Measurements from ENCODE around the gene TSHR.
"Not testable (repeated sequence)": the region's sequence is repeated elsewhere in the genome, so short reads cannot be mapped to it uniquely, and the experiment has no call there.

The TSHR gene

DNA sequence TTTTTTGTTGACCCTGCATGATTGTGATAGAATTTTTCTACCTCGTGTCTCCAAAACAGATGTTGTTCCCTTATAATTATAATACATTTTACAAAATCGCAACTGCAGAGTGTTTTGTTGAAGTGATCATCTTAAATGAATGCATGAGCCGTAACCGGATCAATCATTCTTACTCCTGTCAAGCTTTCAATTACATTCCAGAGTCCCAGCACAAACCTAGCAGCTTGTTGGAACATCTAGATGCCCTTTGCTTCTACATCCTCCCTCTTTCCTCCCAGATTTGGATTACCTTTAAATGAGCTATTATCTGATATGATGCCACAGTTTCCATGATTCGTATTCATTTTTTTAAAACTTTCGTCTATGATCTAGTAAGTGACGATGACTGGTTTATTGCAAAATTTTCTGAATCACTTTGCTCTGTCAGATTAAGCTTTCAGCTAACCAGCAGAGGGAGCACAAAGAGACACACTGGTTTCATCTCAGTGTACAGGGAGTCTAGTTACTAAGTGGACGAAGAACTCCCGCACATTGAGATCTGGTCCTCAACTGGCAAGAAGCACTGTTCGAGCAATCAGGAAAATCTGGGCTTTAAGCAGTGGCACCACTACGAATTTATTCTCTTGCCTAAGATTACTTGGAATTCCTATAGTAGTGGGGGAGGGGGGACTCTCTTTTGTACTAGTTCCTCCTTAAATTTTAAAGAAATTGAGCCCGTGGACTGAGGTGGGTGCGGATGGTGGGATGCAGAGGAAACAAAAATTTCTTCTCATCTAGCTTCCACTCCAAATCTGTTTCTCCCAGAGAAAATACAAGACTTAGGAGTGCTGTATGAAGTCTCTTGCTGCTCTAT lies 40.9 kb downstream of the TSHR start:
- no peaks in the 10 kb centered on the region for H3K9me3 Mint-ChIP-seq
- DNase-seq, result no peak
- peaks cover 46% of the 10 kb centered on the region for H3K27me3 Mint-ChIP-seq
- no peak overlapping the region for H3K4me3 Mint-ChIP-seq
- no peak overlapping the region for H3K27ac Mint-ChIP-seq
- no peaks in the 10 kb centered on the region for H3K36me3 Mint-ChIP-seq (ENCODE audit: low read depth)
- peaks cover 9% of the 10 kb centered on the region for H3K4me1 Mint-ChIP-seq (ENCODE audit: low read depth)

DNA sequence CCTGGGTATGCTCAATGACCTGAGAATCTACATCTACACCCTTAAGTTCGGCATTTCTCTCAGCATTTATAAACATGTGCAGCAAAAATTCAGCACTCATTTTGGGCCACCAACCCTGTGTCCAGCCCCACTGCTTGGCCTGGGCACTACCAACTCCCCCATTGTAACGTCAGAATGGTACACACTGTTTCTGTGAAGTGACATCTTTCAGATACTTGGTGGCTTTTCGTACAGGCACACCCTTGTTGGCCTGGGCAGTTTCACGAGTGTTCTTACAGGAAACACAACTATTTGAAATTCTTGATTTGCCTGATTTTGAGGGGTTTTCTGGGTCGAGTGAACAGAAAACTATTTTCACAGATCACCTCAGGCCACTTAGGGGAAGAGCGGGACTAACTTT lies 46.0 kb downstream of the TSHR start:
- Mint-ChIP-seq H3K36me3 (ENCODE audit: low read depth) (no peaks in the 10 kb centered on the region), H3K27me3 (peaks cover 27% of the 10 kb centered on the region), H3K27ac (no peak overlapping the region), H3K4me1 (ENCODE audit: low read depth) (peaks cover 3% of the 10 kb centered on the region), H3K9me3 (no peaks in the 10 kb centered on the region), H3K4me3 (no peak overlapping the region)
- DNase-seq, result no peak

DNA sequence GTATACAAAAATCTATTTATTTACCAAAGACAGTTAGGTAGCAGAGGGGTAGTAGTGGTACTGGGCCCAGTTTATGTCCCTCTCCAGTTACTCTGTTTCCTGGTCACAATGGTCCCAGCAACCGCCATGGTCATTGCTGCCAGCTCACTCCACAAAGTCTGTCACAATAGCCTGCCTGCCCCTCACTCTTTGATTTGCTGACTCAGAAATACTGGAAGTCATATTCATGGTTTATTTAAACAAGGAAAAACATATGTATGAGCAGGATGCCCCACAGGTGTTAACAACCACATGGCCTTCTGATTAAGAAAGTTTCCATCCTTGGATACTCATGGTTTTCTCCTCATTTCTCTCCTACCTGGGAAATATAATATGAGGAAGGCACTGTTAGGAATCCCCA lies 49.2 kb downstream of the TSHR start:
- DNase-seq, result no peak
- Mint-ChIP-seq H3K9me3 (no peaks in the 10 kb centered on the region), H3K36me3 (ENCODE audit: low read depth) (no peaks in the 10 kb centered on the region), H3K4me1 (ENCODE audit: low read depth) (no peaks in the 10 kb centered on the region), H3K27ac (no peak overlapping the region), H3K4me3 (no peak overlapping the region), H3K27me3 (peaks cover 4% of the 10 kb centered on the region)

DNA sequence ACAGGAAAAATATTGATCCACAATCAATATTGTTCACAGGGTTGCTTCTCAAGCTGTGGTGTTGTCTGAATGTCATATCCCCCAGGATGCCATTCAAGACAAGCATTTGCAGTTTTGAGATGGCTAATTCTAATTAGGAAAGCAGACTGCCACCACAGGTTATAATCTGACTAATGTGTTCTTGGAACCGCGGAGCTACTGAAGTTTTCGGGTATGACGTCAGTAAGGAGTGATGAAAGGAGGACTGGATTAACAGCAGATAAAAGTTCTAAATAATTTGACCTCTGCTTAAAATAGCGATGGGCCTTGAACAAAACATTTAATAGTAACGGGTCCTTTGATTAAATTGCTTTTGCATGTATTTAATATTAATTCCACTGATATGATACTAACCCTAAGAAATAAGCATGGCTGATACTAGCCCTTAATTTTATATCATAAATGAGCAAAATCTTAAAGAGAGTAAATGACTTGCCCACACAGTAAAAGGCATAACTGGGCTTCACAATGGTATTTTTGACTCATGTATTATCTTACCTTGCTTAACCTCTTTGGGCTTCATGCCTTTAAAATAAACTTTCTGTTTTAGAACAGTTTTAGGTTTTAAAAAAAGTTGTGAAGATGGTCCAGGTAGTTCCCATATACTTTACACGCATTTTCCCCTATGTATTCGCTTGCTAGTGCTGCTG lies 50.3 kb downstream of the TSHR start:
- no peak overlapping the region for H3K27ac Mint-ChIP-seq

DNA sequence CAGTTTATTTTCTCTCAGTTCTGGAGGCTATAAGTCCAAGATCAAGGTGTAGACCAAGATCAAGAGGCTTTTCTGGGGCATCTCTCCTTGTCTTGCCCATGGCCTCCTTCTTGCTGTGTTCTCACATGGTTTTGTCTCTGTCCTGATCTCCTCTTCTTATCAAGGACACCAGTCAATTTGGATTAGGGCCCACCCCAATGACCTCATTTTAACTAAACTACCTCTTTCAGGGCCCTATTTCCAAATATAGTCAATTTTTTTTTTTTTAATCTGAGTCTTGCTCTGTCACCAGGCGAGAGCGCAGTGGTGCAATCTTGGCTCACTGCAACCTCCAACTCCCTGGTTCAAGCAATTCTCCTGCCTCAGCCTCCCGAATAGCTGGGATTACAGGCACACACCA lies 50.8 kb downstream of the TSHR start:
- Mint-ChIP-seq H3K27ac (no peak overlapping the region), H3K9me3 (no peaks in the 10 kb centered on the region), H3K4me1 (ENCODE audit: low read depth) (no peaks in the 10 kb centered on the region), H3K36me3 (ENCODE audit: low read depth) (no peaks in the 10 kb centered on the region), H3K27me3 (peaks cover 3% of the 10 kb centered on the region), H3K4me3 (no peak overlapping the region)
- no peak for DNase-seq

More for the DNA sequence above, 50.3 kb downstream of the TSHR start:
- Mint-ChIP-seq H3K4me1 (ENCODE audit: low read depth) (no peaks in the 10 kb centered on the region), H3K27me3 (peaks cover 3% of the 10 kb centered on the region), H3K4me3 (no peak overlapping the region), H3K9me3 (no peaks in the 10 kb centered on the region), H3K36me3 (ENCODE audit: low read depth) (no peaks in the 10 kb centered on the region)
- DNase-seq, result no peak

GRCh38 chr14:81007131-81007530 lies 51.7 kb downstream of the TSHR start:
- no peak for DNase-seq
- H3K36me3 Mint-ChIP-seq (ENCODE audit: low read depth), result no peaks in the 10 kb centered on the region
- H3K27ac Mint-ChIP-seq, result no peak overlapping the region
- no peaks in the 10 kb centered on the region for H3K9me3 Mint-ChIP-seq
- H3K4me1 Mint-ChIP-seq (ENCODE audit: low read depth), result no peaks in the 10 kb centered on the region
- peaks cover 3% of the 10 kb centered on the region for H3K27me3 Mint-ChIP-seq
- H3K4me3 Mint-ChIP-seq, result no peak overlapping the region

- Mint-ChIP-seq H3K9me3 (peaks cover 4% of the 10 kb centered on the region), H3K4me1 (ENCODE audit: low read depth) (no peaks in the 10 kb centered on the region), H3K36me3 (ENCODE audit: low read depth) (no peaks in the 10 kb centered on the region), H3K4me3 (no peak overlapping the region), H3K27me3 (no peaks in the 10 kb centered on the region), H3K27ac (no peak overlapping the region)
- no peak for DNase-seq
Observed at GRCh38 chr14:81009346-81009745, 53.9 kb downstream of the TSHR start.

GRCh38 chr14:81018251-81018650 lies 62.8 kb downstream of the TSHR start:
- H3K9me3 Mint-ChIP-seq, result peaks cover 4% of the 10 kb centered on the region
- H3K27me3 Mint-ChIP-seq, result peaks cover 18% of the 10 kb centered on the region
- no peak overlapping the region for H3K27ac Mint-ChIP-seq
- H3K4me1 Mint-ChIP-seq (ENCODE audit: low read depth), result no peaks in the 10 kb centered on the region
- H3K4me3 Mint-ChIP-seq, result no peak overlapping the region
- no peaks in the 10 kb centered on the region for H3K36me3 Mint-ChIP-seq (ENCODE audit: low read depth)
- no peak for DNase-seq

GRCh38 chr14:81018684-81019083 lies 63.3 kb downstream of the TSHR start:
- H3K36me3 Mint-ChIP-seq (ENCODE audit: low read depth), result no peaks in the 10 kb centered on the region
- no peak overlapping the region for H3K4me3 Mint-ChIP-seq
- peaks cover under 1% of the 10 kb centered on the region for H3K9me3 Mint-ChIP-seq
- no peak for DNase-seq
- H3K4me1 Mint-ChIP-seq (ENCODE audit: low read depth), result no peaks in the 10 kb centered on the region
- peaks cover 18% of the 10 kb centered on the region for H3K27me3 Mint-ChIP-seq
- no peak overlapping the region for H3K27ac Mint-ChIP-seq

GRCh38 chr14:81019113-81019512 lies 63.7 kb downstream of the TSHR start:
- H3K27me3 Mint-ChIP-seq, result peaks cover 18% of the 10 kb centered on the region
- not testable (repeated sequence) for H3K4me3 Mint-ChIP-seq; H3K4me1 Mint-ChIP-seq (ENCODE audit: low read depth); DNase-seq; H3K9me3 Mint-ChIP-seq; H3K36me3 Mint-ChIP-seq (ENCODE audit: low read depth); H3K27ac Mint-ChIP-seq

GRCh38 chr14:81023095-81023710 lies 67.8 kb downstream of the TSHR start:
- Mint-ChIP-seq H3K4me3 (no peak overlapping the region), H3K27me3 (peaks cover 3% of the 10 kb centered on the region), H3K36me3 (ENCODE audit: low read depth) (no peaks in the 10 kb centered on the region), H3K27ac (no peak overlapping the region), H3K9me3 (no peaks in the 10 kb centered on the region), H3K4me1 (ENCODE audit: low read depth) (no peaks in the 10 kb centered on the region)
- DNase-seq, result no peak

DNA sequence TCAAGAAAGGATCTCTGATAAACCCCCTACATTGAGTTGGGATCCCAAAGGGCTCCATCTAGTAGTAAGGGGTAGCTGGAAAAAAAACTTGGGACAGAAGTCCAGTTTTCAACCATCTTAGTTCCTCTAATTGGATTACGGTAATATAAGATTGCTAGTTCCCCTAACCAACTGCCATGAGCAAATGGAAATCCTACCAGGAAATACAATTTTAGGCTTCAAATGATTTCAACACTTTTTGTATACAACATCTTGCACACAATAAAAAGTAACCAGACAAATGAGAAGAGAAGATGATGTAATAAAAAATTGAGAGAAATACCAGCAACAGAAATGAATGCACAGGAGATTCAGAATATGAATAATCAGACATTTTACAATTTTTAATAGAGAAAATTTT lies 73.0 kb downstream of the TSHR start:
- no peak overlapping the region for H3K27ac Mint-ChIP-seq
- H3K27me3 Mint-ChIP-seq, result peaks cover 12% of the 10 kb centered on the region
- no peaks in the 10 kb centered on the region for H3K9me3 Mint-ChIP-seq
- DNase-seq, result no peak
- no peak overlapping the region for H3K4me3 Mint-ChIP-seq
- no peaks in the 10 kb centered on the region for H3K4me1 Mint-ChIP-seq (ENCODE audit: low read depth)
- no peaks in the 10 kb centered on the region for H3K36me3 Mint-ChIP-seq (ENCODE audit: low read depth)

DNA sequence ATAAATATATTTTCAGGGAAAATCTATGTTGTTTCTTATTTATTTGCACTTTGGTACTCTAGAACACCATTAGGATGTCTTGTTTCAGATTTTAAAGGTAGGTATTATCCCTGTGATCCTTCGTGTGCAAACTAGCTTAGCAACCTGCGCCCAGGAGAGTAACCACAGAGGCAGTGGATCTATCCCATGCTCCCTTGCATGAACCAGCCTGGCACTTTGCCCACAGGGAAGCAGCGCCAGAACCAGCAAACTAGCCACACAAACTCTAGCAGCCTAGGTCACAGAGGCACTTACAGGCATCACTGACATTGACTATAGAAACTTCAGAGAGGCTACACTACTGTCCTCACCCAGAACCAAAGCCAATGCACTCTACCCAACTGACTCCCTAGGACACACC lies 76.1 kb downstream of the TSHR start:
- H3K4me1 Mint-ChIP-seq (ENCODE audit: low read depth), result no peaks in the 10 kb centered on the region
- no peak overlapping the region for H3K27ac Mint-ChIP-seq
- DNase-seq, result no peak
- no peaks in the 10 kb centered on the region for H3K36me3 Mint-ChIP-seq (ENCODE audit: low read depth)
- no peak overlapping the region for H3K4me3 Mint-ChIP-seq
- peaks cover 16% of the 10 kb centered on the region for H3K27me3 Mint-ChIP-seq
- peaks cover 5% of the 10 kb centered on the region for H3K9me3 Mint-ChIP-seq

DNA sequence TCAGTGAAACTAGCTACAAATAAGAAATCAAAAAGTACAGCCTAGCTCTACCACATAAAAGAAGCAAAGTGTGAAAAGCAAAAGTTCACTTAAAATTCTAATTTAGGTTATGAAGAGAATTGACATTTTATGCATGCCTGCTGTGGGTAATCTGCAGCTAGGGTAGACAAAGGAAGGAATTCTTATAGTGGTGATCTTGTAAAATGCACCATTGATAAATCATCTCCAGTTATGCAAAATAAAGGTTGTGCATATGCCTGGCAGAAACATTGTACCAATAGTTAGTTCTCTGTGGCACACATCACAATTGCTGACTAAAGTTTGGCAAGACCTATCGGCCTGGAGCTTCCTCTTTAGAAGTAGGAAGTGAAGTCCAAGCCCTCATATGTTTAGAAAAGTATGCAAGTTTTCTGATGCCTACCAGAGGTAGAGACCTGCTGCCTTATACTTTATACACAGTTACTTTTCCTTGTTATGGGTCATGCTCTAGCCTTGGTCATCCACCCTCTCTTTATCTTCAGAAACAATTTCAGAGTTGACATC lies 78.3 kb downstream of the TSHR start:
- Mint-ChIP-seq H3K36me3 (ENCODE audit: low read depth) (no peaks in the 10 kb centered on the region), H3K27ac (no peak overlapping the region), H3K27me3 (peaks cover 16% of the 10 kb centered on the region), H3K4me3 (no peak overlapping the region), H3K9me3 (peaks cover 5% of the 10 kb centered on the region), H3K4me1 (ENCODE audit: low read depth) (no peaks in the 10 kb centered on the region)
- DNase-seq, result no peak

DNA sequence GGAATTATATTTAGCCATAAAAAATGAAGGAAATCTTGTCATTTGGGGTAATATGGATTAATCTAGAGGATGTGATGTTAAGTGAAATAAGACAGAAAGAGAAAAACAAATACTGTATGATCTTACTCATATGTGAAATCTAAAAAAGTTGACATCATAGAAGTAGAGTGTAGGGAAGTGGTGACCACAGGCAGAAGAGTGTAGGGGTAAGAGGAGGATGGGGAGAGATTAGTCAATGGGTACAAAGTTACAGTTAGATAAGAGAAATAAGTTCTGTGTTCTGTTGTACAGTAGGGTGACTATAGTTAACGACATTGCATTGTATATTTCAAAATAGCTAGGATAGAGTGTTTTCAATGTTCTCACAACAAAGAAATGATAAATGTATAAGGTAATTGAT lies 87.0 kb downstream of the TSHR start:
- DNase-seq, result no peak
- Mint-ChIP-seq H3K4me3 (no peak overlapping the region), H3K36me3 (ENCODE audit: low read depth) (no peaks in the 10 kb centered on the region), H3K27ac (no peak overlapping the region), H3K9me3 (peaks cover 10% of the 10 kb centered on the region), H3K27me3 (no peaks in the 10 kb centered on the region), H3K4me1 (ENCODE audit: low read depth) (no peaks in the 10 kb centered on the region)
